Hindlimb muscle (tissue), 1 donor: ENCODE results near the gene SLC27A4. TPM values are rescaled to one million over a fixed set of nuclear protein-coding genes. Genes with fewer than 3 reads are reported as not detected.
"Not testable (repeated sequence)": the region's sequence is repeated elsewhere in the genome, so short reads cannot be mapped to it uniquely, and the experiment has no call there.

Source experiments
- DNase-seq: peaks from one replicate; pipeline ENCODE4 v3.0.0-alpha.2; 2013
- polyA plus RNA-seq: library from polyadenylated mRNA; unstranded; fragments of 120-200 nt; gene quantifications from one replicate; pipeline ENCODE4 v1.2.1, GENCODE V29; 2013; ENCODE audit not compliant: insufficient read length

SLC27A4 gene
- polyA plus RNA-seq, 1 donor = 14.6 TPM

DNA sequence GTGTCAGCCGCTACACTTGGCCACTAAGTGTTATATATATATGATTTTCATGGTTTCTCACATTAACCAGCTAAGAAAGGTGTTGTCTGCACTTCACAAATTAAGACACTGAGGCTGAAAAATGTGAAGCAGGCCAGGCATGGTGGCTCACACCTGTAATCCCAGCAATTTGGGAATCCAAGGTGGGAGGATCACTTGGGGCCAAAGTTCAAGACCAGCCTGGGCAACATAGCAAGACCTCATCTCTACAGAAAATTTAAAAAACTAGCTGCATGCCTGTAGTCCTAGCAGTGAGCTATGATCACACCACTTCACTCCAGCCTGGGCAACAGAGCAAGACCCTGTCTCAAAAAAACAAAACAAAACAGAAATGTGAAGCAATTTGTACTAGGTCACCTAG, 15.9 kb upstream of the SLC27A4 start:
- no peak for DNase-seq

DNA sequence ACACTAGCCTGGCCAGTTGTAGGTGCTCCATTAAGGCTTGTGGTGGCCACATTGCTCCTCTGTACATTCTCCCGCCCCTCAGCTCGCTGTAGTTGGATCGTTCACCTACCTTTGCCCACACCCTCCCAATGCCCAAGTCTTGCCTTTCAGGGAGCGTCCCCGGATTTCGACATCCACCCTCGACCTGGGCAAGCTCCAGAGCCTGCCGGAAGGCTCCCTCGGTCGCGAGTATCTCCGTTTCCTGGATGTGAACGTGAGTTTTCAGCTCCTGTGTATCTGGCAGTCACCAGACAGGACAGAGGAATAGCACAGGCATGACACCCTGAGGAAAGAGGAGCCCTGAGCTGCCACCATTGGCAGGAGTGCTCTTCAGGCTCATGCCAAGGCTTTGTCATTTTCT, 14.7 kb upstream of the SLC27A4 start:
- DNase-seq = no peak

DNA sequence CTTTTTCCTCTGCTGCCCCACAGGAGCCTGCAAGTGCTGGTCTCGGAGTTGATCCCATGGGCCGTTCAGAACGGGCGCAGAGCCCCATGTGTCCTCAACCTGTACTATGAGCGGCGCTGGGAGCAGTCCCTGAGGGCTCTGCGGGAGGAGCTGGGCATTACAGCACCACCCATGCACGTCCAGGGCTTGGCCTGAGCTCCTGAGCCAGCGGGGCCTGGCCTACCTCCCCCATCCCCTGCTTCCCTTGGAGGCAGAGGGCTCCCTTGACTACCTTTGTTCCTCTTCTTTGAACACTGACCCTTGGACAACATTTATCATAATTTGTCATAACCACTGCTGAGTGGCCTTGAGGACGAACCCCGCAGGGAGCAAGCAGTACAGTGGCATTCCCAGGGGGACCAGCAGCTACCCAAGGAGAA, 6.9 kb upstream of the SLC27A4 start:
- no peak for DNase-seq

DNA sequence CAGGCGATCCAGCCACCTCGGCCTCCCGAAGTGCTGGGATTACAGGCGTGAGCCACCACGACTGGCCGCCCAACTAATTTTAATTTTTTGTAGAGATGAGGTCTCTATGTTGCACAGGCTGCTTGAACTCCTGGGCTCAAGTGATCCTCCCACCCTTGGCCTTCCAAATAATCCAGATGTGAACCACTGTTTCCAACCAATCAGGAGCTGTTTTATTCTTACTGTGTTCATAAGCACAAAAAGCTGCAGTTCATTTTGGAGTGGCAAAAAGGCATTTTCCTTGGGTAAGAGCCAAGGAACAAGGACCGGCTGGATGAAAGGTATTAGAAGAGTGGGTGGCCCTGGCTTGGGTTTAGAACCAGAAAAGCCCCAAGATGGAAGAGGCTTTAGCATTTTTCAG, 5.2 kb upstream of the SLC27A4 start:
- no peak for DNase-seq

DNA sequence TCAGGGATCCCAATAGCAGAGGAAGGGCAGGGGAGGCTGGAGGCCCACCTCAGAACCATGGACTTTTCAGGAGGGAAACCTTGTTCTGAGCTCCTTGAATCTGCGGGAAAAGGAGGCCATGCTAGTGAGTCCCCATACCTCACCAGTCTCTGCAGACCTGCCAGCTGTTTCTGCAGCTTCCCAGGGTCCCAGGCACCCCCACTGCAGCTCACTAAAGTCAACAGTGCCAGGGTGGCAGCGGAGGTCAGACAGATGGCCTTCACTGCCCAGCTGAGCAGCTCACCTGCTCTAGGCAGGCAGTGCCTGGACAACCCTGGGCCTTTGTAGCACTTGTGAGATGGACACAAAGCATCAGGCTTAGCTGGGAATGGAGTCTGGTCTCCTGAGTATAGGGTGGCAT, 4.4 kb upstream of the SLC27A4 start:
- DNase-seq = no peak

- DNase-seq = no peak
Observed at GRCh38 chr9:128337936-128338335, 2.4 kb upstream of the SLC27A4 start.

- DNase-seq = not testable (repeated sequence)
Observed at GRCh38 chr9:128338852-128339614, 1.3 kb upstream of the SLC27A4 start.

DNA sequence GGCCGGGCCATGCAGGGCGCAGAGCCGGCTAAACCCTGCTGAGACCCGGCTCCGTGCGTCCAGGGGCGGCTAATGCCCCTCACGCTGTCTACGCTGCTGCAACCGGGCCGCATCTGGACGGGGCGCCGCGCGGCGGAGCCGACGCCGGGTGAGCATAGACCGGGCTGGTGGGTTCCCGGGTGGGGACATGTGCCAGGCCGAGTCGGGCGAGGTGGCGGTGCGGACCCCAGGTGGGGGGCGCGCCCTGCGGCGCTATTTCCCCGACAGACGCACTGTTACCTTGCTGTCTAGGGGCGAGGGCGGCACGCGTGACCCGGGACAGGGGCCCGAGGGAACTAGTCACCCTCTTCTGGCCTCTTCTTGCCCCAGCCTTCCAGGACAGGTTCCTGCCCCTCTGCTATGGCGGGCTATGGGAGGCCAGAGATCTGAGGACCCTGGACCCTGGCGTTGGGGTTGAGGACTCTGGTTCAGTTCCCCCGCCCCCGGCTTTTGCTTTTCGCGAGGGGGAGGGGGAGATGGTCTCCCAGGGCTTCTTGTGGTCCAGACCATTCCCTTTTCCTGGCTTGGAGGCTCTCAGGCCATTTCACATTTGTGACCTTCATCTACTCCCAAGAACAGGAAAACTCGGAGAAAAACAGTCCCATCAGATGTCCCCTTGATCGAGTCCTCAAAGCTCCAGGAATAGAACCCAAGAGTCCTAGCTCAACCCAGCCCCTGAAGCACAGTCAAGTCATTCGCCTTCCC, 536 bp downstream of the SLC27A4 start:
- no peak for DNase-seq

DNA sequence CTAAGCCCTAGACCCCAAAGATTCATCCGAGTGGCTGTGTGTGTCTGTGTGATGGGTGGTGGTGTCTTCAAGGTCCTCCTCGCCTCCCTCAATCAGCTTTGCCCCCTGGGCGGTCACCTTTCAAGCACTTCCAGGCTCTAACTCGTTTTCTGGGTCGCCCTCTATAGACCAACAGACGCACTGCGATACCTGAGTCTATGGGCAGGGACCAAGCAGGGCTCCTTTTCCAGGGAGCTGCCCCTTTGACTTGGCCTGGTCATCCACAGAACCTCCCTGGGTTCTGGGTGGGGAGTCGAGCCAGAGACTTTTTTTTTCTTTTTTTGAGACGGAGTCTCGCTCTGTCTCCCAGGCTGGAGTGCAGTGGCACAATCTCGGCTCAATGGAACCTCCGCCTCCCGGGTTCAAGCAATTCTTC, 1.1 kb downstream of the SLC27A4 start:
- peak; percentile 46 for DNase-seq

DNA sequence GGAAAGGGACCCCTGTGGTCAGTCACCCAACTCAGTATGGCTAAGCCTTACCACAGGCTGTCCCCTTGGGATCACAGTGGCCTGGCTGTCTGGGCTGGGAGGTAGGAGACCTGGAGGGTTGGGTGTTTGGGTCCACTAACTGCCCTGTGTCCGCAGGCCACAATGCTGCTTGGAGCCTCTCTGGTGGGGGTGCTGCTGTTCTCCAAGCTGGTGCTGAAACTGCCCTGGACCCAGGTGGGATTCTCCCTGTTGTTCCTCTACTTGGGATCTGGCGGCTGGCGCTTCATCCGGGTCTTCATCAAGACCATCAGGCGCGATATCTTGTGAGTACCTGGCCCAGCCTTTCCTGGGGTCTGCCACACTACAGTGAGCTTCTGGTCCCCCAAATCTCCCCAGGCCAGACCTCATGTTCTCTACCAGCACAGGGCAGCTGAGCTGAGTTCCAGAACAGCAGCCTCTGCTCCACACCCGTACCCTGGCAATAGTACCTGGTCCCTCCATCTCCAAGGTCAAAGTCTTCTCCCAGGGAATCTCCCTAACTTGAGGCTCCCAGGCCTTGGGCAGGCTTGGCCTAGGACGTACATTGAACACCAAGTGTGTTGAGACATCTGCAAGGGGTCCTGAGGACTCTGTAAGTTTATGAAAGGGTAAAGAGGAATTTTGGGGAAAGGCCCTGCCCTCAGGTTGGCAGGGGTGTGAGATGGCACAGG, 2.8 kb downstream of the SLC27A4 start:
- DNase-seq = no peak

- no peak for DNase-seq
Observed at GRCh38 chr9:128343855-128344254, 3.5 kb downstream of the SLC27A4 start.

GRCh38 chr9:128344931-128345605, 4.7 kb downstream of the SLC27A4 start:
- DNase-seq = no peak

- no peak for DNase-seq
Observed at GRCh38 chr9:128349125-128349524, 8.8 kb downstream of the SLC27A4 start.

DNA sequence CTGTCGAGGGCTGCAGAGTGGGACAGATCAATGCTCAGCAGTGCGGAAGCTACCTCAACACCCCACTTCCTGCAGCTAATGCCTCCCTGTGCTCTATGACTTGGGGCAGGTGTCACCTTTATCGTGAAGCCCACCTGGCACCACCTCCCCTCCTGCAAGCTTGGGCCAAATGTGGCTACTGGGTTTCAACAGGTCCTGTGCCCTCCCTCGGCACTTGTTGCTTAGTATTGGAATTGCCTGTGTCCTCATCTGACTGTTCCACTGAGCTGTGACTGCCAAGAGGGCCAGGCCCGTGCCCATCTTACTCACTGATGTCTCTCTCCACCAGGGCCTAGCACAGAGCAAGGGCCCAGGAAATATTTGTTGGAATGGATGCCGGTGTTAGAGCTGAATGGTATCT, 9.4 kb downstream of the SLC27A4 start:
- no peak for DNase-seq

DNA sequence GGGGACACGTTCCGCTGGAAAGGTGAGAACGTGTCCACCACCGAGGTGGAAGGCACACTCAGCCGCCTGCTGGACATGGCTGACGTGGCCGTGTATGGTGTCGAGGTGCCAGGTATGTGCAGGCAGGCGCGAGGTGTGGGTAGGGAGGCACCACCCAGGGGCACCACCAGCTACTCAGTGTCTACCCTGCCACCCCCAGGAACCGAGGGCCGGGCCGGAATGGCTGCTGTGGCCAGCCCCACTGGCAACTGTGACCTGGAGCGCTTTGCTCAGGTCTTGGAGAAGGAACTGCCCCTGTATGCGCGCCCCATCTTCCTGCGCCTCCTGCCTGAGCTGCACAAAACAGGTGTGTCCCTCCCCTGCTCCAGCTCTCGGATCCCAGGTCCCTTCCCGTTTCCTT, 15.1 kb downstream of the SLC27A4 start:
- no peak for DNase-seq

DNA sequence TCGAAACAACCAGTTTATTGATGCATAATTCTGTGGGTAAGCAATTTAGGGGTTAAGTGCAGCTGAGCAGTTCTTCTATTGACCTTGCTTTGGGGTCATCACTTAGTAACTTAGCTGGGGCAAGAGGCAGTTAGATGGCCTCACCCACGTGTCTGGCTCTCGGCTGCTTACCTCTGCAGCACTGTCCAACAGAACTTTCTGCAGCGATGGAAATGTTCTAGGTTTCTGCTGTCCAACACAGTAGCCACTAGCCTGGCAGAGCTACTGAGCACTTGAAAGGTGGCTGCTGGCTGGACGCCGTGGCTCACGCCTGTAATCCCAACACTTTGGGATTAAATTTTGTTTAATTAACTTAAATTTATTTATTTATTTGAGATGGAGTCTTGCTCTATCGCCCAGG, 17.8 kb downstream of the SLC27A4 start:
- DNase-seq = no peak

GRCh38 chr9:128358861-128359260, 18.5 kb downstream of the SLC27A4 start:
- DNase-seq = no peak

DNA sequence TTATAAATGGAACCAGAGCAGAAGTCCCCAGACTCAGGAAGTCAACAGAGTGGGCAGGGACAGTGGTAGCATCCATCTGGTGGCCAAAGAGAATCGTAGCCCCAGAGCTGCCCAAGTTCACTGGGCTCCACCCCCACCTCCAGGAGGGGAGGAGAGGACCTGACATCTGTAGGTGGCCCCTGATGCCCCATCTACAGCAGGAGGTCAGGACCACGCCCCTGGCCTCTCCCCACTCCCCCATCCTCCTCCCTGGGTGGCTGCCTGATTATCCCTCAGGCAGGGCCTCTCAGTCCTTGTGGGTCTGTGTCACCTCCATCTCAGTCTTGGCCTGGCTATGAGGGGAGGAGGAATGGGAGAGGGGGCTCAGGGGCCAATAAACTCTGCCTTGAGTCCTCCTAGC, 20.5 kb downstream of the SLC27A4 start:
- no peak for DNase-seq

GRCh38 chr9:128361296-128361985, 21.1 kb downstream of the SLC27A4 start:
- peak; percentile 38 for DNase-seq

DNA sequence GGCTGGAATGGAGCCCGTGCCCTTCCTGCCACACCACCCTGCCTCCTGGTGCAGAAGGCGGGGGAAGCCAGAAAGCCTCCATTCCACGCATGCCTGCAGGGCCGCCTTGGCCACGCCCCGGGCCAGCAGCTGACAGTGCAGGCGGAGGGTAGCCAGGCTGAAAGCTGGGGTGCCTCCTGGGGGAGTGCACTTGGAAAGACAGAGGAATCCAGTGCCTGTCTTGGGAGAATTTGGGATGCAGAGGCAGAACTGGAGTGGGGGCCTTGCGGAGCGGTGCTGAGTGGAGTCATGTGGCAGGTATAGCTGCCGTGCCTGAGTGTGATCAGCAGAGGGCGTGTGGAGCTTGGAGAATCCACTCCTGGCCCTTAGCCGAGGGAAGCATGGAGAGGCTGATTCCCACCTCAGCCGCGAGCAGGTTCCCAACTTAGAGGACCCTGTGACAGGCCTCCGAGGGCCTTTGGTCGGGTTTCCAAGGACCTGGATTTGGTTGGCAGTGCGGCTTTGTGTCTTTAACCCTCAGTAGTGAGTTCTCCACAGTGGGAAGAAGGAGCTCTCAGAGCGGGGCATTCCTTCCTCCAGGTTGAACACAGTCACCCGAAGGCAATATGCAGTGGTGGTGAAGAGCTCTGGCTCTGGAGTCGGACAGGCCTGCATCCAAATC, 21.8 kb downstream of the SLC27A4 start:
- DNase-seq = peak; percentile 88

DNA sequence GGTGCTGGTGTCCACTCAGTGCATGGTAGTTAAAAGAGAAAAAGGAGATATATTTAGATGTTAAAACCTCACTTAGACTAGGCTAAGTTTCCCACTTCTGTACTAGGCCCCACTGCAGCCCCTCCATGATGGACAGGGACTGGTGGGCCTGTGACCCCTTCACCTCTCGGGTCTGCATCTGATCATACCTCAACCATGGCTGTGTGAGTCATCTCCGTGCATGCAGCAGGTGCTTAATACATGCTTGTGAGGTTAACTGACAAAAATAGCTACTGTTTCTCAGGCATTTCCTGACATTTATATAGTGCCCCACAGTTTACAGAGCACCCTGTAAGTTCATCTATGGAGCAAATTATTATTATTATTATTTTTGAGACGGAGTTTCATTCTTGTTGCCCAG, 22.4 kb downstream of the SLC27A4 start:
- DNase-seq = no peak

DNA sequence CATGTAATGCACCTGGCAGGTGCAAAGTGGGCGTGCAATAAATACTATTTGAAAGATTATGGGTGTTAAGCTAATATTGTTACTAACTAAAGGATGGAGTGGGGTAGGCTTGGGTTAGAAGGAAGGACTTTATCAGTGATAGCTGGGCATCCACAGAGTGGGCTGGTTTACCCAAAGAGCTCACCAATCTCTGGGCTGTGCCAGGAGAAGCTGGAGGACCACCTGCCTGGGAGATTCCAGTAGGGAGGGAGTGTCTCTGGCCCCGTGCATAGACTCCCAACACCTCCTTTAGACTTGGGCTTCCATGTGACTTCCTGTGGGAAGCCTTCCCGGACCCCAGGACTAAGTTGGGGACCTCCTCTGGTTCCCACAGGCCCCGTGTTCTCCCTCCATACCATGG, 25.2 kb downstream of the SLC27A4 start:
- DNase-seq = no peak
